ENCODE data around the gene TNP1.
A peak's percentile ranks its signal among the peaks of the same experiment; 100 is the strongest.

Gene TNP1

DNA sequence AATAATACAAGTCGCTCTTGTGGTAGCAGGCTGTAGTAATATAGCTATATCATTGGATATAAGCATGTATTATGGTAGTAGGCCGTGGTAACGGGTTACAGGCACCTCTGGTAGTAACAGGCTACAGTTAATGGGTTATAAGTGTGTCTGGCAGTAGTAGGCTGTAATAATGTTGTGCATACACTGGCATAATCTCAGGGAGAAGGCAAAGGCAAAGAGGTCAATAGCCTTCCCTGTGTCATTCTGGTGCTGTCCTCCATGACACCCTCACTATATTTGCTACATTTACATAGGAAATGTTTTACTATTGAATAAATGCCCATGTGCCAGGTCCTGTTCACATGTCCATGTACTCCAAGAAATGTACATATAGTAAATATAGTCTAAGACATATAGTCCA, 12.8 kb upstream of the TNP1 start:
- DNase-seq: no peak

DNA sequence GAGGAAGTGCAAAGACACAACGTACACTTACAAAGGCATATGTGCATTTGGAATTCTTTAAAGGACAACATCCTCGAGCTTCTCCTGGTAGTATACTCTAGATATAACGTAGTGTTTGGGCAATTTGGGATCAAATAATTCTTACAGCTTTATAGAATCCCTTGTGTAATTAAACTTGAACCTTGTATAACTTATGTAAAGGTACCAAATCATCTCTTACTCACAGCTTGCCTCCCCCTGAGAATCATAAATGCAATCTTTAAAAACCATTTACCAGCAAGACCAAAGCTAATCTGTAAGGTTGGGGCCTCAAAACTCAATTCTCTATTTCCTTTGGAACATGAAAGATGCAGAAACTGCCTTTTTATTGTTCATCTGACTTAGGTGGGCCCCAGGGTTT, 12.2 kb upstream of the TNP1 start:
- no peak for DNase-seq

DNA sequence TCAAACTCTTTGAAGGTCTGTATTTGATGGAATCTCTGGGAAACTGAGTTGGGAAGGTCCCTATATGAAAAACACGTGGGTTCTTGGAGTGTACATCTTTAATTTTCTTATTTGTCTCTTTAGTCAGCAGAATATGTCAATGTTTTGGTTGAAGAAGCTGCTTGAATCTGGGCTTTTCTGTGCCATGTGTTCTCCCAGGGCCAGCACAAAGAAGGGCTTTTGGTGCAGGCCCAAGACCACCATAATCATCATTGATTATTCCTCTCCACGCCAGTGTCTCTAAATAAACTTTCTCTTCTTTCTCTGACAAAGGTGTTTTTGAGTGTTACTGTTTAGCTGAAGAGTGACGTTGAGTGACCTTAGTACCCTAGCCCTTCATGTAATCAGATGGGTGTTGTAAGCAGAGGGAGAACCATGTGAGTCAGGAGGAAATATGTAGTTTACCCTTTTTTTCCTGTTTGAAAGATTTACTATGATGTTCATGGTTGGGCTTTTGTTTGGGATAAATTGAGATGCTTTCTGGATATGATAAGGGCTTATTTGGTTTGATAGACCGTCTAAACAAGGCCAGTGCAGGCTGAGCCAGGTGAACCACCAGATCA, 11.6 kb upstream of the TNP1 start:
- no peak for DNase-seq

DNA sequence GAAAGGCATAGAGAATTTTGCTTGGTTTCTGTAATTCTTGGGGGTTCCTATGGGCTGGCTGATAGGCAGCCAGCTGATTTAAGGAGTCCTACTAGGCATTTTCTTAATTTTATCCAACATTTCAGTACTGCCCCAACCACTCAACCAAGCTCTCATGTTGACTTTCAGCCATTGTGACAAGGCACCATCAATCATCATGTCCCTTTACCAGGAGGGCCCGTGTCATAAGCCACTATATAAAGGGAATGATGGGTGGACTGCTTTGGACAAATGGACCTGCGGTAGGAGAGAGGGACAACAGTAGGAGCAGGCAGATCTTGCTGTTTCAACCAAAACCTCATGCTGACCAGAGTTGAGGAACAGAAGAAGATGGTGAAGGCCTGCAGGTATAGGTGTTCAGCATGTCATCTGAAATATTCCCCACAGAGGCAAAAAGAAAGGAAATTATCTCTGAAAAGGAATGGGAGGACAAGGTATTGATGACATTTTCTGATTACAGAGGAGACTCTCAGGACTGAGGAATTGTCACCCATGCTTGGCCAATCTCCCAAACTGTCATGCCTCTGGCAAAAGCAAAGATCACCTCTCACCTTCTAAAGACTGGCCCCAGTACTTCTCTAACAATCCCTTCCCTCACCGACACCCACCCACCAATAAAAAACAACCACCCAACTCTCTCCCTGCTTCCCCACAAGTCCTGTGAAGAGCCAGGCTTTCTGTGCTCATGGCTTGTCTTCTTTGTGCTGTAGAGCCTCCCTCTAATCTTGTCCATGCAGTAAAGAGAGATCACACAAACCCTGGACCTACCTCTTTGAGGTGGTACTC, 10.9 kb upstream of the TNP1 start:
- no peak for DNase-seq

DNA sequence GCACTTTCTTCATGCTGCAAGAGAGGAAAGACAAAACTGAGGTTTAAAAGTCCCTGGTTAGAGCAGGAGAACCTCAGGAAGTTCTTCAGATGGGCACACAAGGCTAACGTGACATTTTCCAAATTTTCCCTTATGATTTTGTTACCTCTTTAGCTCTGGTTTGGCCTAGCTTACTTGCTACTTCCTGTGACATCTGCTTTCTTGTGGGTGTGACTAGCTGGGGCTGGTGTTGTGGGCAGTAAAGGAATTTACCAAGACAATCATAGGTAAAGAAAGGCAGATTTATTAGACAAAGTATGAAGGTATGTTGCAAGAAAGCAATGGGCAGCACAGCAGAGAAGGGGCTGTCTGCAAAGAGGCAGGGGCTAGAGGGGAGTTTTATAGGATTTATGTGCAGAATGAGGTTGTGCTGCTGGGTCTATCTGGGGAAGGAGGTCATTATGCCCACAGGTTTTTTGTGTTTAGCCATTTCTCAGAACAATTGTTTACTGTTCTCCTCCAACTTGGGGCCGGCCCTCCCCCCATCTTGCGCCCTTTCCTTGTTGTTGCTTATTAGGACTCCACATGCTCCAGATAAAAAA, 6.7 kb upstream of the TNP1 start:
- DNase-seq: no peak

DNA sequence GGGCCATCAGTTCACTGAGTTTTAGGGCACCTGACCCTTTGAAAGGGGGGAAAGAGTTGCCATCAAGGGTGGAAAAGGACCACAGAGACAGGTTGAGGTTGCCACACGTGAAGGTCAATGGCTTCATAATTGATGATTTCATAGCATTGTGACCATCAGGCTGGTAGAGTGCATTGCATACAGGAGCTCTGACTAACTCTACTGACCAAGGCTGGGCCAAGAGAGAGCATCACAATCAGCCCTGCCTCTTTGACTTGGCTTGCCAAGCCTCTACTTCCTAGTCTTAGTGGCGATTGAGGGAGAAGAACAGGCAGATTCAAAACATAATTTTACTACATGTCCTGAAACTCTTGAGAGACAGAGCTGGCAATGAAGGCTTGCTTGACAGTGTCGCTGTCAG, 5.8 kb upstream of the TNP1 start:
- DNase-seq: no peak

DNA sequence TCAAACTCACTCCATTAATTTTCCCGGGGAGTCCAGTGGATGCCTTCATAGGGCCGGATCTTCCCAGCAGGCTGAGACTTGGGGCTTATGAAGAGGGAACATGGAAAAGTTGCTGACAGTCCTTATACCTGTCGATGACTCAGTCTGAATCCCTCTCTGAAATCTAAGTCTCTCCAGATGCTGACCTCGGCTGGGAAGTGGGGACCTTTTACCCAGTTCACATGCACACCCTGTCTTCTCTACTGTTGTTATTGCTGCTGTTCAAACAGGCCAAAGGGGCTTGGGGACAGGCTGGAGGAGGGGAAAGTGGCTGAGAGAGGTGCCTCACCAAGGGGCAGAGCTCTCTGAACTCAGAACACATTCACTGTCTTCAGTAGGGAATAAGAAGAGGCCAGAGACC, 4.1 kb upstream of the TNP1 start:
- no peak for DNase-seq

DNA sequence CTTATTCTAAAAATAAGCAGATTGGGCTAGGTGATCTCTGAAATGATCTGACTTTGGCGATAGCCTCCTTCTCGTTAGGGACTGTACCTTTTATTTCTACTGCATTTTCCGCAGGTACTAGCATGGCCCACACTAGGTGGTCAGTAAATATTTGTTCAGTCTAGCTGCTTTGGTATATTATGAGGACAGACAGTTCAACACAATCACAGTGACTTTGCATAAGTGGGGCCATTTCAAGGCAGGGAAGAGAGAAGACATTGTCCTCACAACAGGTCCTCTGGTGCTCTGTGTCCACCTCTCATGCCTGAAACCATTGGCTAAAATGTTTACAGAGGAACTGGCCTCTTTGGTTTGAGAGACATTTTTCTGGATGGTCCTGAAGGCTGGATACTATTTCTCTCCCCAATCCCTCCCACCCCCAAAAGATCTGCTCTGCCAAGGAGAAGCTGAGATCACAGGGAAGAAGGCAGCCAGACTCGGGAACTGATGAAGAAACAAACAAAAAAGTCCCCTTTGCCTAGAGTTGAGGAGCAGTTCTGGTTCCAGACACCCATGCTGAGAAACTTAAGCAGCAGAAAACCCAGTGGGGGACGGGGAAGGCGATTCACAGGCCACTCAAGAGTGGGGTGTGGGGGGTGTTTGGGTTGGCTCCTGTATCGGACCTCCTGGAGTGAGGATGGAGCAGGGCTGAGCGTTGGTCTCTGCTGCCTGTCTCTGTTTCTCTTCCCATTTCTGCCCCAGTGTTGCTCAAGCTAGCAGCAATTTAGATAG, 2.9 kb upstream of the TNP1 start:
- no peak for DNase-seq

DNA sequence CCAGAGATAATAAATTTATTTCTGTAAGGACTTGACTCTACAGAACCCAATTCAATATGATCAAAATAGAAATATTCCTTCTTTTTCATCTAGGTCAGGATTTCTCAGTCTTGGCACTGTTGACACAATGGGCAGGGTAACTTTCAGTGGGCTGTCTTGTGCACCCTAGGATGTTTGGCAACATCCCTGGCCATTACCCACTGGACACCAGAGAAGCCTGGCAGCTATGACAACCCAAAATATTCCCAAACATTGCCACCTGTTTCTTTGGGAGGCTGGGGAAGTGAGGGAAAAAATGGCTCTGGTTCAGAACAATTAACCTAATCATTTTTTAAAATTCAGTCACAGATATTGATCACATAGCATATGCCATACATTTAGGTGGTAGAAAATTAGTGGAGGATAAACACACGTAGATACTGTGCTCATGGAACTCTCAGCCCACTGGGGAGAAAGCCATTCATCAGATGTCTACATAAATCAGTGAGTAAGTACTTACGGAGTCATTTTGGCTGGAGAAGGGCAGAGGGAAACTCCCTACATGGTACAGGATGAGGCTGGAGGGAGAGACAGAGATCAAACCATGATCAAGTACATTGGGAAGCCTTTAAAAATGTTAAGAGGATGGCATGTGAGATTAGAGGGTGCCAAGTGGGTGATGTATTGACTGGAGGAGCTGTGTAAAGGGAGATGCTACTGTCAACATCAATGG, 718 bp upstream of the TNP1 start:
- DNase-seq: no peak

DNA sequence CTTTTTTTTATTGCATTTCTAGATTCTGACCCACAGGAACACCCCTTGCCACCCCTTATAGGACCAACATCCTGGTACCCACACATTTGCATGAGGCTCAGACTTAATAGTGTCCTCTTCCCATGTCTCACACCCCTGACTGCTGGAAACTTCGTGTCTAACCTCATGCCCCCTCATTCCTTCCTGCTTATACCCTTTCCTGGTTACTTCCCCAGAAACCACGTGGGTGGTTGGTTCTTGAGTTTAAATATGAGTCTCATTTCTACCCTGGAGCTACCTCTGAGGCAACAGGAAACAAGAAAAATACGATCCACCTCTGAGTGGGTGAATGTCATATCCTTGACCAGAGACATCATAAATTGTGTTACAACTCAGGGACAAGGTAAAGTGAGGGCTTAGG, 1.6 kb downstream of the TNP1 start:
- DNase-seq: no peak

DNA sequence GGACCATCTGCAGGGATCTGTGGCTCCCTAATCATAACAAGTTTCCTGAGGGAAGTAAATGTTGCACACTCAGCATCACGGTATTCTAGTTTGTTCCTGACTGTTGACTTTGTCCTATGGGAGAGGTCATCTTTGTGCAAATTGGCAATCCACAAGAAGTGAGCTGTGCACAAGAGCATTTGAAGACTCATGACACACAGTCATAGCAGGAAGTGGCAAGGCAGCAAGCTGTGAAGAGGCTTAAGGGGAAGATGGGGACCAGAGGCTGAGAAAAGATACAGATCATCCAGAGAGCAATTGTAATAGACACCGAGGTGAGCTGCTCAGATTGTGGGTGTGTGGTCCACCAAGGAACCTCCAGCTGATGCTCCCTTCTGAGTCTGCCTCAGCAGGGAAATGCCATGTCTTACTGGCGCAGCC, 2.7 kb downstream of the TNP1 start:
- no peak for DNase-seq

DNA sequence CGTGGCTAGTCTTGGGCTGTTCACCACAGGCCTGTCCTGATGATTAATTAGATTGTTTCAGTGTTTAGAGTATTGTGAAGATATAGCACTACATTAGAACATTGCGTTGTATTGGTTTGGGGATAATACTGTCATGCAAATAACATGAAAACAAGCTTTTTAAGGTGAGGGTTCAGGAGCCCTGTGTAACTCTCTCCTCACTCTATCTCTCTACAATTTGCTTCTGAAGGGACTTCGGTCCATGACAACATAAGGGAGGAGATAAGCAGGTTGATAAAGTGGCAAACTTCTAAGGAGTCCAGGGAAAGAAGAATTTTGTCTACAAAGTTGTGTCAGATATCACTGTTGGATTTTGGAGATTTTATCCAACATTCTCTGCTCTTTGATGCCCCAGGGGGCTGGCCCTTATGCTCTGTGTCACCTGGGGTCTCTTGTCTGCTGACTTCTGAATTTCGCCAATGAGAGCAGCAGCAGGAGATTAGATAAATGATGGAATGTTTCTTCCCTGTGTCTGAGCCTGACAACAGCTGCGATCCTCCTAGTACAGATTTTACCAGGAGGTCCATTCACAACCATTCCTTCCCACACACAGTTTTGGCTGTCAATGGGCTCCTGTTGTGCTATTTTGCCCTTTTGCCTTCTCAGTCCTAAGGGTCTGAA, 3.3 kb downstream of the TNP1 start:
- DNase-seq: no peak

DNA sequence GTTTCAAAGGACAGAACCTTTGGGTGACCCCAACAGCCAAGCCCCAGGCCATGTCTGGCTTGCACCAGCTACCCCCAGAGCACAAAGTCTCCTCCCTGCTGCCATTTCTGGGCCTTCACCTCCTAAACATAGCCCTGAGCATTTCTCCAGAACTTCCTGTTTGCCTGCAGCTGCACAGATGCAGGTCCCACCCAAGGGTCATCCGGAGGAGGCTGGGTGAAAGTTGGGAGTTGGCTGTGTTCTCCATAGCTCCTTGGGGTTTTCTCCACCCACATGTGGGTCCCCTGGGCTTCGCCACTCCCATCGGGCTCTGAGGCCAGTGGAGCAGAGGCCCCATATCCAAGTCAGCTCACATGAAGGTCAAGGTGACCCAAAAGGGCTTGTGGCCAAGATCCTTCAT, 4.3 kb downstream of the TNP1 start:
- DNase-seq: no peak

DNA sequence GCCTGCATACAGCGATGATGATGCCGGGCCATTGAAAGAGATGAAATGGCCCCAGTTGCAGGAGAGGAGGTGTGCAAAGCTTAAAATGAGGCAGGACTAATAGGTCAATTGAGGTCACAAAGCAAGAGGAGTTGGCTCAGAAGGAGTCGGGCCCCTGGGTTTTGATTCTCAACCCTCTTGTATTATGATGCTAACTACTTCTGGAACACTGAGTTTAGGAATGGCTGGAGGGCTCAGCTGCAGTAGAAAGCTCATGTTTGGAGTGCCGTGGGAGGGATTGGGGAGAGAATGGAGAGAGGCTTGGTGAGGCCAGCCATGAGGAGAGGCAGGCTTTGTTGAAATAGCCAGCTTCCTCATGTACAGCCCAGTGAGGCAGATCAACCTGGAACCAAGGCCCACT, 4.8 kb downstream of the TNP1 start:
- no peak for DNase-seq

DNA sequence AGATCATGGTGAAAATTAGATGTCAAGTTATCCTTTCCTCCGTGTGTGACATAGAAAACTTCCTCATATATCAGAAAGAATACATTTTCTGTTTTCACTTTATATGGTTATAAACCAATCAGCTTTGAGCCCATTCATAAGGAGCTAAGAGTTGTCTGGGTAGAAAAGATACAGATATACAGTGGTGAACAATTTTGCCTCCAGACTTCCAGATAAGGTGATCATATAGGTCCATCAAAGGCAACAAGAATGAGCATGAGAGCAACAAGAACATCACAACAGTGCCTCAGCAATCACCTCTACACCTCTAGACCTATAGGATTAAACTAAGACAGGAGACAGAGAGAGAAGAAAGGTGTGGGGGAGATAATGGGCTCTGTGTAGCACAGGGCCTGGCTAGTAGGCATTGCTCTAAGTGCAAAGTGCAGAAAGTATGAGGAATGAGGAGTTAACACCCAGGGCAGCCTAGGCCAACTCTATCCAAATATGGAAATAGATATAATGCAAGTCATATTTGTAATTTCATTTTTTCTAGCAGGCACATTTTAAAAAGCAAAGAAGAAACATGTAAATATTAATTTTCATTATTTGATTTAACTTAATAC, 8.3 kb downstream of the TNP1 start:
- DNase-seq: no peak

DNA sequence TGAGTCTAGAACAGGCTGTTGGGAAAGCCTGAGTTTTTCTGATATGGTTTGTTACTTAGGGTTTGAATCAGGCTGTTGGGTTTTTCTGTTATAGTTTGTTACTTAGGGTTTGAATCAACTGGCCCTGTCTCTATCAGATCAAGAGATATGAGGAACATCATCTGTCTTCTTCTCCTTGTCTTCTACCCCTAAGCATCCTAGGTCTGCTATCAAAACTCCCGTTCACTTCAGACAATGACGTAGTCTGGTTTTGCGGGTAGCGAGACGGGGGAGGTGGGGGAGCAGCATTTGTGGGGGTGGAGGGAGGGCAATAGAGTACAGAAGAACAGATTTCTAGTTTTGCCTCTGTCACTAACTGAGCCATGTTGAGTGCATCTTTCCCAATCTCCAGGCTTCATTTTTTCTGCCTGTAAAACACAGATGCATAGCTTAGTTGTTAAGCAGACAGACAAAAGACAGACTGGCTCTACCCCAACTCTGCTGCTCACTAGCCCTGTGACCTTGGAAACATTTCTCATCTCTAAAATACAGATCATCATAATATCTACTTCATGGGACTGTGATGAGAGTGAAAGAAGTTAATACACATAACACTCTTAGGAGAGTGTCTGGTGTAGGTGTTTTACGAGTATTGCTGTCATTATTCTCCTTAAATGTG, 9.1 kb downstream of the TNP1 start:
- no peak for DNase-seq

DNA sequence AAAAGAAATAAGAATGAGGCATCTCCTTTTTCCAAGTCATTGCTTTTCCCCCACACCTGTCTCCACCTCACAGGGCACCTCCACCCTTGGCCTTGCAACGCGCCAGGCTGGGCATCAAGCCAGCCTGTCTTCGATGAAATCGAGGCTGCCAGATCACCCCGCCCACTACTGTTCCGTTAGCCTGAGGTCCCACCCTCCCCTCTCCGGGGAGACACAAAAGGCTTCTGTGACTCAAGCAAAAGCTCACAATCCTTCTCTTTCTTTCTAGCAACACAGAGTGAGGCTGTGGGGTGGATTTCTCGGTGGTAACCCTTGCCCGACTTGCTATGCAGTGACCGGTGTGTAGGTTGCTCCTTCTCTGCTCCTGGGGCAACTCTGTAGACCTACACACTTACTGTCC, 9.9 kb downstream of the TNP1 start:
- DNase-seq: peak; percentile 8

DNA sequence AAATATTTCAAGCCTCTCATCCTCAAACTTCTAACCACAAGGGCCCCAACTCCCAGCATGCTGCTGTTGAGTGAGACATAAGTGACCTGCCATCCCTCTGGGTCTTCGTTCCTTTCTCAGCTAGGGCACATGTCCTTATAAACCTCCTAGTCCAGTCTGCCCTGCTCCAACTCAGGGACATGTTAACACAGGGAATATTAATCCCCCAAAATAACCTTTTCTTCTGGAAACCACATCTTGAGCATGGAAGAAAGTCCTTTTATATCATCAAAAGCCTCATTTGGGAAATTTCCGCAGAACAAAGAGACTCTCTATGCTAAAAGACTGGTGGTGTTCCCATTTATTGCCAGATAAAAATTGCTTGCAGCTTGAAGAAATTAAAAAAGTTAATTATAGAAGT, 14.4 kb downstream of the TNP1 start:
- no peak for DNase-seq

DNA sequence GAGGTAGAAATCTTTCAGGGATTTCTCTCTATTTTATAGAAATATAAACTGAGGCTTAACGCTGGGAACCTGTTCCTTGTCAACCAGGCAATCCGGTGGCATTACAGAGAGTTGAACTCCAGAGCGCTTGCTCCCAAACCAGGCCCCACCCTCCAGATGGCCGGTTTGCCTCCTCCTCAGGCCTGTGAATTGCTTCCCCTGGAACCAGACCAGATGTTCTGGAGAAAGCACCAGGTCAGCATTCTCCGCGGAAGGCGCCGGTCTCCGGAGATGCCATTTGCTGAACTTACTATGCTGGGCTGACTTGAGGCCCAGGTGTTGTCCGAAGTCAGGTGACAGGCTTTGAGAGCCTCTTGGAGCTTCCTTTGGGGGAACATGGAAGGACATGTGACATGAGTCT, 17.2 kb downstream of the TNP1 start:
- no peak for DNase-seq

DNA sequence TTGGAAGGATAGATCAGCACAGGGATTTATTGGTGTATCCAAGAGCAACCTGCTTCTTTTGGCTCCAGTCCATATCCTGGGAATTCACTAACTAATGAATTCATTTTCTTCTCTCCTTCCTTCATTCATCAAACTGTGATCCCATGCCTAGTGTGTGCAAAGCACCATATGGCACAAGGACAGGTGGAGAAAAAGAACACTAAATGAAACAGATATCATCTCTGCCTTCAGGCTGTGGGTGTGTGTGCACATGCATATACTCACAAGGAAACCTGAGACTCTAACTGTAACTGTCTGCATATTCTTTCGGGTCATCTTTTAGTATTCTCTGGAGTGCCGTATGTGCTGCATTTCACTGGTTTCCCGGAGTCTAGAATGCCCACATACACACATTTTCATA, 20.2 kb downstream of the TNP1 start:
- no peak for DNase-seq

DNA sequence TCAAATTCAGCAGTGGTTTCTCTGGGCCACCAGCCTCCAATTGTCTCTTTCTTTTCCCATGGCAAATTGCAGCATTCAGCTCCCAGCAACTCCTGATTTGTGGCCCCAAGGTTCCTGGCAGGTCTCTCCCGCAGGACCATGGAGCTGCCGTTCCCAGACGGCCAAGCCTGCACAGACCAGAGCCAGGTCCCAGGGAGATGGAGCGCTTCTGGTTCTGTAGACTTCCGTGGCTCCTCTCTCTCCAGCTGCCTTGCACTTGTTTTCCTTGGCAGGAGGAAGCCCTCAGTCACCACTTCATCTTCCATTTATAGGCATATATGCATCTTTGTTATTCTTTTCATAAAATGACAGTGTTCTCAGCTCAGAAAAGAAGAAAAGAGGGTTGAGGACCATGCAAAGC, 21.7 kb downstream of the TNP1 start:
- no peak for DNase-seq

DNA sequence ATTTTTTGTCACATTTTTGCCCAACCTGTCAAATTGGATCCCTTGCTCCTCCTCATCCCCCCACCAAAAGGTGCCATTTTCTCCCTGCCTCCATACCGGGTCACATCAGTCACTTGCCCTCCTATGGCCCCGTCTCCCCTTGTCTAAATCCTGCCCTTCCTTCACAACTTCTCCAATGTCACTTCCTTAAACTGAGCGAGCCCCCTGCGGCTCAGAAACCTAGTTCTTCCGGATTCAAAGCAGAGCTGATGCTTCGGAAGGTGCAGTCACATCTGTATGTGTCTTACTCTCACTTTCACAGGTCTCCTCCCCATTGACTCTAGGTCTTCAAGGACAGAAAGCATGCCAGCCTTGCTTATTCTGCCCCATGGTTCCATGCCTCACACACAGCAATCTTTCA, 22.1 kb downstream of the TNP1 start:
- DNase-seq: no peak
